Measurements from ENCODE around the gene CNGA2. TPM values are rescaled to one million over a fixed set of nuclear protein-coding genes. Genes with fewer than 3 reads are reported as not detected.

The CNGA2 gene
- total and polyA plus RNA-seq, 4 donors: not detected

DNA sequence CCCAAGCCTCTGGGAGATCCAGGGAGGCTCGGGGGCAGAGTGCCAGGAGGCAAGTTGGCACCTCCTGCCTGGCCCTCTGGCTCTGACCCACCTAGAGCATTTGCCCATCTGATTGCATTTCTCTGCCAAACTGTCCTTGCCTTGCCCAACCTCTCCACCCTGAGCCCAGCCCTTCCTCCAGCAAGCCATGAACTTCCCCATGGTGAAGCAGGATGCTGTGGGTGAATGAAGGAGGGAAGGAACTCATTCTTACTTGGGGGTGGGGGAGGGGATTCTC, 9.3 kb upstream of the CNGA2 start:
- DNase-seq: peak in 1 of 3 donors; percentile 4
- 47 to 100% methylated on average over 1 of the region's 1 CpG for WGBS, 2 donors
- Histone ChIP-seq H3K9ac (ENCODE audit: insufficient read depth in 1 of 2, low read length in 2 of 2) (no peak overlapping the region), H3K4me1 (ENCODE audit: control insufficient read depth in 5 of 5, insufficient read depth in 5 of 5, low read length in 5 of 5) (peaks cover 0 to 4% (median 0%) of the 10 kb centered on the region in 5 donors), H3K27ac (ENCODE audit: low read depth in 1 of 2, low read length in 1 of 2) (no peak overlapping the region), H3K4me3 (no peak overlapping the region), H3K9me3 (ENCODE audit: control insufficient read depth in 4 of 4, insufficient read depth in 3 of 4, low read length in 3 of 4) (no peaks in the 10 kb centered on the region), H3K27me3 (ENCODE audit: control insufficient read depth in 3 of 3, insufficient read depth in 3 of 3, low read length in 2 of 3) (peaks cover 0 to 4% (median 0%) of the 10 kb centered on the region in 3 donors), H3K36me3 (ENCODE audit: control insufficient read depth in 4 of 4, insufficient read depth in 4 of 4, low read length in 4 of 4) (no peaks in the 10 kb centered on the region)
- no peak for ATAC-seq (ENCODE audit: insufficient read depth, low FRiP score)
- TF ChIP-seq, protein P1, sequence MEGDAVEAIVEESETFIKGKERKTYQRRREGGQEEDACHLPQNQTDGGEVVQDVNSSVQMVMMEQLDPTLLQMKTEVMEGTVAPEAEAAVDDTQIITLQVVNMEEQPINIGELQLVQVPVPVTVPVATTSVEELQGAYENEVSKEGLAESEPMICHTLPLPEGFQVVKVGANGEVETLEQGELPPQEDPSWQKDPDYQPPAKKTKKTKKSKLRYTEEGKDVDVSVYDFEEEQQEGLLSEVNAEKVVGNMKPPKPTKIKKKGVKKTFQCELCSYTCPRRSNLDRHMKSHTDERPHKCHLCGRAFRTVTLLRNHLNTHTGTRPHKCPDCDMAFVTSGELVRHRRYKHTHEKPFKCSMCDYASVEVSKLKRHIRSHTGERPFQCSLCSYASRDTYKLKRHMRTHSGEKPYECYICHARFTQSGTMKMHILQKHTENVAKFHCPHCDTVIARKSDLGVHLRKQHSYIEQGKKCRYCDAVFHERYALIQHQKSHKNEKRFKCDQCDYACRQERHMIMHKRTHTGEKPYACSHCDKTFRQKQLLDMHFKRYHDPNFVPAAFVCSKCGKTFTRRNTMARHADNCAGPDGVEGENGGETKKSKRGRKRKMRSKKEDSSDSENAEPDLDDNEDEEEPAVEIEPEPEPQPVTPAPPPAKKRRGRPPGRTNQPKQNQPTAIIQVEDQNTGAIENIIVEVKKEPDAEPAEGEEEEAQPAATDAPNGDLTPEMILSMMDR (IDR thresholded peaks at IDR 0.05; ENCODE audit: control extremely low read depth, extremely low read depth): no peak

DNA sequence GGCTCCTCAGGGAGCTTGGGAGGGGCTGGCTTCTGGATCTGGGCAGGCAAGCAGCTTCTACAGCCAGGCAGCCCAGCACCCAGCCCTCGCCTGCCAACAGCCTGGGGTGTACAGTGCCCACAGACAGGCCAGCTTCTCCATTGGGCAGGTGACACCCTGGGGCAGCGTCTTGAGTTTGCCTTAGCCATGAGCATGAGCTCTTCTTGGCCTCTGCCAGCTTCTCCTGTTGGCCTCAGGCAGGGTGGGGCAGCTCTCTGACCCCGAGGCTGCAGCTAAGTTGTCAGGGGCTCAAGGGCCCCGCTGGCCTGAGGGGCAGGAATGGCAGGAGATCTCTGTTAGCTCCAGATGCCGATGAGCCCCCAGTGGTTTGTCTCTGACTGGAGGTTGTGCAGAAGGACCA, 7.8 kb upstream of the CNGA2 start:
- no peak overlapping the region for H3K27ac ChIP-seq (ENCODE audit: low read depth in 1 of 2, low read length in 1 of 2)

DNA sequence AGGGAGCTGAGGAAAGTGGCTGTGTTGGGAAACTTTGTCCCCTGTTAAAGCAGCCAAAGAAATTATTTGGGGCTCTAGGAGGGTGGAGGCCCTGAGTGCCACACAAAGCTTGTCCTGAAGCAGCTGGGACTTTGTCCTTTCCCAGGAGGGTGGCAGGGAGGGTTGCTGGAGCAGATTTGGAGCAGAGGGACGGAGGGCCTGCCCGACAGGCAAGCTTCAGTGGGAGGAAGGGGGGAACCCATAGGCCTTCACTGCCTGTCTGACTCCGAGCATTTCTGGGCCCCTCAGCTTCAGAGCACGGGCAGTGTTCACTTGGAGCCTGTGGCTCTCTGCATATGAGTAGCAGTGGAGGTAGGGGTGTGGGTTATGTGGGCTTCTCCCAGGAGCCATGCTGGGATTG, 7.2 kb upstream of the CNGA2 start:
- Histone ChIP-seq H3K27me3 (ENCODE audit: control insufficient read depth in 3 of 3, insufficient read depth in 3 of 3, low read length in 2 of 3) (peaks cover 0 to 4% (median 4%) of the 10 kb centered on the region in 3 donors), H3K9ac (ENCODE audit: insufficient read depth in 1 of 2, low read length in 2 of 2) (no peak overlapping the region), H3K4me1 (ENCODE audit: control insufficient read depth in 5 of 5, insufficient read depth in 5 of 5, low read length in 5 of 5) (peaks cover 0 to 4% (median 0%) of the 10 kb centered on the region in 5 donors), H3K36me3 (ENCODE audit: control insufficient read depth in 4 of 4, insufficient read depth in 4 of 4, low read length in 4 of 4) (no peaks in the 10 kb centered on the region), H3K27ac (ENCODE audit: low read depth in 1 of 2, low read length in 1 of 2) (no peak overlapping the region), H3K4me3 (no peak overlapping the region), H3K9me3 (ENCODE audit: control insufficient read depth in 4 of 4, insufficient read depth in 3 of 4, low read length in 3 of 4) (peaks cover 0 to 2% (median 0%) of the 10 kb centered on the region in 4 donors)
- ATAC-seq (ENCODE audit: insufficient read depth, low FRiP score): no peak
- TF ChIP-seq, protein P1 (IDR thresholded peaks at IDR 0.05; ENCODE audit: control extremely low read depth, extremely low read depth): no peak
- DNase-seq: peak in 1 of 3 donors; percentile 7
- 70 to 92% methylated on average over 4 of the region's 4 CpGs for WGBS, 2 donors

More for the DNA sequence above, 7.8 kb upstream of the CNGA2 start:
- Histone ChIP-seq H3K4me1 (ENCODE audit: control insufficient read depth in 5 of 5, insufficient read depth in 5 of 5, low read length in 5 of 5) (peaks cover 0 to 4% (median 0%) of the 10 kb centered on the region in 5 donors), H3K9ac (ENCODE audit: insufficient read depth in 1 of 2, low read length in 2 of 2) (no peak overlapping the region), H3K36me3 (ENCODE audit: control insufficient read depth in 4 of 4, insufficient read depth in 4 of 4, low read length in 4 of 4) (no peaks in the 10 kb centered on the region), H3K4me3 (no peak overlapping the region), H3K9me3 (ENCODE audit: control insufficient read depth in 4 of 4, insufficient read depth in 3 of 4, low read length in 3 of 4) (no peaks in the 10 kb centered on the region), H3K27me3 (ENCODE audit: control insufficient read depth in 3 of 3, insufficient read depth in 3 of 3, low read length in 2 of 3) (peaks cover 0 to 4% (median 0%) of the 10 kb centered on the region in 3 donors)
- DNase-seq (peak in 1 of 3 donors; percentile 9), ATAC-seq (ENCODE audit: insufficient read depth, low FRiP score) (no peak)
- 64 to 93% methylated on average over 4 to 5 of the region's 5 CpGs for WGBS, 2 donors
- TF ChIP-seq, protein P1 (IDR thresholded peaks at IDR 0.05; ENCODE audit: control extremely low read depth, extremely low read depth): no peak

Measured in lung (tissue), 12 donors.